ENCODE measurements around the gene LRRC1.
A peak's percentile ranks its signal among the peaks of the same experiment; 100 is the strongest.

Gene LRRC1

DNA sequence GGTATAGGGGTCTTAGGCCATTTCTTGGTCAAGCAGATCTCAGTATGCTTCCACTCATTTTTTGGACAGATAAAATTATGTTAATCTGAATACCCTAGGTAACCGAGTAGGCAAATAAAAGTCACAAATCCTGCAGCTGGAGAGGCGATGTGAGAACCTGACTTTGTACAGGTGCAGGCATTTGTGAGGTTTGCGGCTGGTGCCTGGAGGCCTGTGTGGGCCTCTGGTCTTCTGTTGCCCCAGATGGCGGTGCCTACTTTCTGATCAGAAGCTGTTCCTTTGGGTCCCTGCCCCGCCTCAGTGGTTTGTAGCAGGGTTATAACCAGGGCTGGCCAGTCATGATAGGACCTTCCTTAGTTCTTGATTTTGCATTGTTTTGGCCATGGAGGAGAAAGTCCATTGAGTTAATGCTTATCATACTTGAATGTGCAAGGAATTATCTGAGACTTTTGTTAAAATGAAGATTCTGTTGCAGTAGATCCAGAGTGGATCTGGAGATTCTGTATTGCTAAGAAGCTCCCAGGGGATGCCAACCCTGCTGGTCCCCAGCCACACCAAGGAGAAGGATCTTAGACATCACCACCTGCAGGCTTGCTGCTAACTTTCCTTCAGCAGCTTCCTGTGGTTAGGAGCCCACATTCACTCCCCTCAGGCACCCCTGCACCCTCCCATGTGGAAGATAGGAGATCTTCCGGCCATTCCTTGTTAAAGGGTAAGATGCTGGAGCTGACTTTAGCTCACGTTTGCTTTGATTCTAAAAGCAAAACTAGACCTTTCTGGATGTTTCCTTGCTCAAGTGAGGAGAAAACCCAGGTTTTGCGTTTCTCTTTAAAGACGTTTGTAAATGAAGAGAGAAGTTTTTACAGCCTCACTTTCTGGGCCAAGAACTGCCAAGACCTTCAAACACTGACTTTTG is 50.7 kb downstream of the LRRC1 start:
- DNase-seq (ENCODE audit: low spot score) (no peak), FAIRE-seq (no peak)

DNA sequence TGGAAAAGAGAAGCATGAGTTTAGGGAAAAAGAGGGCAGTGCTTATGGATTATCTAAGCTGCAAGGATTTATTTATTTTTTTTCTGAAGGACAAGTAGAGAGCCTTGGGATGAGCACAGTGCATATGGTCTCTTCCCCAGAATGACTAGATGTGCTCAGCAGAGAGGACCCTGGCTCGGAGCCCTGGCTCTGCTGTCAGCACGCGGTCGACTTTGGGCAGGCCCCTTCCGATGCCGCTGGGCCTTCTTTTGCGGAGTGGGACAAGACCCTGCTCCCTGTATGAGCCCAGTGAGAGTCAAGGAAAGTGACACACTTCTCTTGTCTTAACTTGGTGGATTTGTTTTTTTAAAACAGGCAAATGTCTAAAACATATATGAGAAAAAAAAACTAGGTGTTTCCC is 51.4 kb downstream of the LRRC1 start:
- FAIRE-seq, result no peak
- DNase-seq (ENCODE audit: low spot score), result no peak

DNA sequence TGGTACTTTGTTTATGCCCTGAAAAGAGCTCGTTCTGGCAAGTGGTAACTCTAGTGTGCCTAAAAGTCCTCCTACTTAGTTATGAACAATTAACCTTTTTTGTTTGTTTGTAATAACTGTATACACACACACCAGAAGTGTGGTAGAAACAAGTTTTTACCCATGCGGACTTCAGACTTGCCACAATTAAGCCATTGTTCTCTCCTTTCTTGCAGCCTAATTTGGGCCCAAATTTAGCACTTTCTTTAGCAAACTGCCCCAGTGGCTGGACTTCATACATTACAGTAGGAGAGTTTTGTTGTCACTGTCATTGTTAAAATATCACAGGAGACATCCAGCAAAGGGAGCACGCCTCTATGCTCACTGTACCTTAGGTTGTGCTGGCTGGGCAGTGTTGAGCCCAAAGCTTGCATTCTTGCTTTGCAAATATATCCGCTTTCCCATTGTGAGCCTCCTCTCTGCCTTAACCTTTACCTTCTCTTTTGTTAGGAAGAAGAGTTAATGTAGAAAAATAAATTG is 53.0 kb downstream of the LRRC1 start:
- DNase-seq (ENCODE audit: low spot score) (no peak), FAIRE-seq (no peak)

DNA sequence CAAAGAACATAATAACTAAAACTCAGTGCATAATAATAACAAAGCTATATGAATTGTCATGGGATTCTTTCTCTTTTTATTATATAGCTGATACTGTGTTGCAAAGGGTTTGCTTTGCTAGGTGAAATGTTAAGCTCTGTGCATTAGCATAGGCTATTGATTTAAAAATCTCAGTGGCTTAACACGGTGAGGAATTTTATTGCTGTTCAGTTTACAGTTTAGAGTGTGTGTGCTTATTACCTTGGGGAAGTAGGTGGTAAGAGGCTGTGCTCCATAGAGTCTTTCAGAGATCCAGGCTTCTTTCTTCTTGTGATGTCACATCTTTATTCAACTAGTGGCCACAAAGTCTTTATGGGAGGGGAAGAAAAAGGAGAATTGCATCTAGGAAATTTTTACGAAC is 55.7 kb downstream of the LRRC1 start:
- FAIRE-seq (no peak), DNase-seq (ENCODE audit: low spot score) (no peak)

DNA sequence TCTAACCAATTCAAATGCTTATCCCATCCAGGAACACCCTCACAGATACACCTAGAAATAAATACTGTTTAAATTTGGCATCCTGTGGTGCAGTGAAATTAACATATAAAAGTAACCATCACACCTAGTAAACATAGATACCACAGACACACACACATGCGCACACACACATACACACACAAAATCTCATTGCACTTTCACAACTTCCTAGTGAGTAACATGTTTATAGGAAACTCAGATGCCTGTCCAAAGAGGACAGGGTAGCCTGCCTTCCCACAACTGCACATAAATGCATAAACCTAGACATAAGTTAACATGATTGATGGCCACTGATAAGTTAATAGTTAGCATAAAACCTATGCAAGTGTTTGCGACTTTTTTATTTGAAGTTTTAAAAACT is 56.8 kb downstream of the LRRC1 start:
- no peak for FAIRE-seq
- DNase-seq (ENCODE audit: low spot score), result no peak

DNA sequence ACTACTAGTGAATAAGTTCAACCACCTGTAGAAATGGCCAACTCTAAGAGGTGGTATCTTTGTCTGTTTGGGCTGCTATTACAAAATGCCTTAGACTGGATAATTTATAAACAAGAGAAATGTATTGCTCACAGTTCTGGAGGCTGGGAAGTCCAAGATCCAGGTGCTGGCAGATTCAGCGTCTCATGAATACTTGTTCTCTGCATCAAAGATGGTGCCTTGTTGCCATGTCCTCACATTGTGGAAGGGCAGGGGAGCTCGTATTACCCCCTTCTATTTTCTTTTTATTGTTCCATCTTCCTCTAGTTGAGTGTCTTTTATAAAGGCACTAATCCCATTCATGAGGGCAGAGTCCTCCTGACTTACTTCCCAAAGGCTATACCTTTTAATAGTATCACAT is 58.0 kb downstream of the LRRC1 start:
- FAIRE-seq, result no peak
- DNase-seq (ENCODE audit: low spot score), result no peak

DNA sequence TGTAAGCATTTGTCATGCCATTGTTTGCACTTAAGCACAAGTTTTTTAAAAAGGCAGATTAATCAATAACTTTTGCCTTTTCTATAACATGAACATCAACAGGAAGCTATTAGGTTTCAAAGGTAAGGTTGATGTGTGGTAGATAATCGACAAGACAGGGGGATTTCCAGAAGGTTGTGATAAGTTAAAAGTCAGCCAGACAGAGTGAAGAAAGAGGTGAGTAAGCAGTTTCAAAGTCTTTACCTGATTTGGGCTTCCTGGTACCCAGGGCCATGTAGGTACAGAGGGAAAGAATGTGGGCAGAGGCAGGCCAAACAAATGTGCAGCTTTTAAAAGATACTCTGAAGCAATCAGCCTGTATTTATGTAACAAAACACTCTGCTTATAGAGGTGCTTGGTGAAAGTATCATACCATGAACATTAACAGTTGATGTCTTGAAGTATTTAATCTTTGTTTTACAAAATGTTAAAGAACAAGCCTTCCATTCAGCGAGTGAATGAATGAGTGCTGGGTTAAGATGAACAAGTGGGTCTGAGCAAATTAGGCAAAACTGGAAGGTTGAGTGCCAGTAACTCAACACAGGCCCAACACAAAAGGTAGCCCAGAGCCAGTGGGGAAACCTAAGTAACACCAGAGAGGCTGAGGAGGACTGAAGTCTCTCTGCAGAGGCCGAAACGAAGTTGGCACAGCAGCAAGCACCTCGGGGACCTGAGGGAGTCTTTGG is 60.2 kb downstream of the LRRC1 start:
- FAIRE-seq, result peak; percentile 41
- DNase-seq (ENCODE audit: low spot score), result no peak

DNA sequence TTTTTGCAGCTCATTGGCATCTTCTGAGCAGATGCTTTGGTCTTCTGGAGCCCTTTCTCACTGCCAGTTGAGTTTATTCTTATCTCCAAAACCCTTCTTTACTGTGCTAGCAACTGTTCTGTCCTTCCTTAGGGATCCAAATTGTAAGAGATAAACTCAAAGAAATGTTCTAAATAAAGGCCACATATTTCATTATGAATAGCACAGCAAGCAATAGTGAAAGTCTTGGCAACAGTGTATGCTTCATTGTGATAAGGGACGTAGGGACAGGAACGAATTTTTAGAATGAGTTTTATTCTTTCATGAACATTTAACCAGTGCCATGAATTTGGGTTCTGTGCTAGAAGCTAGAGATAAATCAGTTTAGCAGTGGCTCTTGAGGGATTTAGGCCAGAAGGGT is 61.1 kb downstream of the LRRC1 start:
- FAIRE-seq (no peak), DNase-seq (ENCODE audit: low spot score) (no peak)

DNA sequence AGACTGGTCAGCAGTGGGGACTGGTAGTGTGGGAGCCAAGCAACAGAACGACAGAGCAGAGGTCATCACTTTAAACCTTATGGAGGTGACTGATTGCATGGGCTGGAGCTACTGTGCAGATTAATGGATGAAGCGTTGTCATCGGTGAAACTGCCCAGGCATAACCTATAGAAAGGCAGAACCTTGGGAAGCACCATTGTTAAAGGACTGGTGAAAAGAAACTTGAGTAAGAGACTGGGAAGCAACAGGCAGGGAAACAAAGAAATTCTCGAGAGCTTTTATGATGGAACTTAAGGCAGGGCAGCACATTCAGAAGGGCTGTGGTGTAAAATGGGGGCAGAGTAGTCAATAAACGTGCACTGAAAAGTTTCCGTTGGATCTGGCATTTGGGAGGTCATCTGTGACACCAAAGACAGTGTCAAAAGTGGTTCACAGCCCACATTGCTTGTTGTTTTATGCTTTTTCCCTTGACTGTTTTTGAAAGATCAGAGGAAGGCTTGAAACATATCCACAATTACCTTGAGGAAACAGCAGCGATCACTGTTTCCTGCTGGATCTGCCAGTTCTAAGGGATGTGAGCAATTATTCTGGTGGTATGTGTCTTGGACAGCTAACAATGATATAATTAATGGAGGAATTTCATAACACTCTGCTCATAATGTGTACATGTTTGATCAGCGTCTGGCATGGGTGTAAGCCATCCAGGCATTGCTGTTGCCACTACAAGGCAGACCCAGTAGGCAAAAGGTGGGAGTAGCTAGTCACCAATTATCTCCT is 62.7 kb downstream of the LRRC1 start:
- no peak for FAIRE-seq
- no peak for DNase-seq (ENCODE audit: low spot score)

DNA sequence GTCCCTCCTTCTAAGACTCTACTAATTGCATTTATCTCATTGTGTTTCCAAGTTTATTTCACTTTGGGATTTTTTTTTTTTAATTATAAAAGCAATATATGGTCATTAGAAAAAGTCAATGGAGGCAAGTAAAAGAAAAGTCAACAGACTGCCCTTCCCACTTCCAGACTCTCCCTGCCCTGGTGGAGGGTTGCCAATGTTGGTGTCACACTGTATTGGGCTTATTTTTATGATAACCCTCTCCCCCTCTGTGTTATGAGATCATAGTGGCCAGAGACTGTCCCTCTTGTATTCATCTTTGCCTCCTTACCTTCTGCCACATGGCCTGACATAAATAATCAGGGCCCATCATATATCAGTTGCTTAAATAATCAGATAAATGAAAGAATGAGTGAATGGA is 63.4 kb downstream of the LRRC1 start:
- DNase-seq (ENCODE audit: low spot score), result no peak
- no peak for FAIRE-seq

DNA sequence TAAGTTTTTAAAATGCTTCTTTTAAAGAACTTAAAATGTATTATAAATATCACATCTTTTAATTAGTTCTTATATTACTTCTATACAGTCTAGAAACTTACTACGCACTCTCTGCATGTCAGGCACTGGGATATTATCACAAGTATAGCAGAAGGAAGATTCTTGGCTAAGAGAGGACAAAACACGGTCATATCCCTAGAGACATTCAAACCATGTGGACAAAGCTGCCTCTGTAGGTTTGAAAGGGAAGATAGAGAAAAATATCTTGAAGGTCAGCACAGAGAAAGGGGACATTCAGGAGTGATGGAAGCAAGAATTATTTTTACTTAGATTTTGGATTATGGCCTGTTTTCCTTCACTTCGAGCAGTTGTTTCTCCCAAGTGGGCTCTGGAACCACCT is 64.1 kb downstream of the LRRC1 start:
- DNase-seq (ENCODE audit: low spot score) (no peak), FAIRE-seq (no peak)

DNA sequence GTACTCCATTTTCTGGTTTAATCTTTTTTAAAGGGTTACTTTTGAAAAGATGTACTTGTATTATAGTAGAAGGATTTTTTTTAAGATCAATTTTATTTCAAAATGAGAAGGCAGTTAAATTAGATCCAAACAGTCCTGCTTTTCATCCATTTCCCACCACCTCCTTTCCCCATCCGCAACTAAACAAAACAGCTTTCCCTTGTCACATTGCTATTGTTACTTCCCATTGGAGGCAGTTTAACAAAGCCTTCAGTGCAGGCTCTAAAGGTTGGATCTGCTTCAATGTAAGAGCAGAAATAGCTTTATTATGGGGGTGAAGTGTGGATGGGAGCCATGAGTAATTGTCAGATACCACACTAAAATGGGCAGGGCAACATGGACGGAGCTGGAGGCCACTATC is 65.7 kb downstream of the LRRC1 start:
- DNase-seq (ENCODE audit: low spot score), result no peak
- no peak for FAIRE-seq

DNA sequence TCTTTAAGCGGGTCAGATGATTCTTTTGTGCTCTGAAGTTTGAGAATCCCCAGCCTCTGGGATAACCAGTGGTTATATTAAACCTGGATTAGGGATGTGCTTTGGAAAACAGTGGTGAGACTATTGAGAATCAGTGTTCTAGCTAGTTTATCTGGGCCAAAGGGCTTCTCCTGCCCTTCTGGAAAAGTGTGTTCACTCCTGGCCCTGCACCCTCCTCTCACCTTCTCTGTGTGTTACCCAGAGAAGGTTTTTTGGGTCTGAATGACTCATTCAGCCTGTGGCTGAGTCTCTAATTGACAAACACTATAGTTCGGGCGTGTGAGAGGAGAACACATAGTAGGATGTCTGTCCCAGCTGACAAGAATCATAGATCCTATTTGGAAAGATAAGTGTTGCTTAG is 66.7 kb downstream of the LRRC1 start:
- DNase-seq (ENCODE audit: low spot score) (no peak), FAIRE-seq (no peak)

DNA sequence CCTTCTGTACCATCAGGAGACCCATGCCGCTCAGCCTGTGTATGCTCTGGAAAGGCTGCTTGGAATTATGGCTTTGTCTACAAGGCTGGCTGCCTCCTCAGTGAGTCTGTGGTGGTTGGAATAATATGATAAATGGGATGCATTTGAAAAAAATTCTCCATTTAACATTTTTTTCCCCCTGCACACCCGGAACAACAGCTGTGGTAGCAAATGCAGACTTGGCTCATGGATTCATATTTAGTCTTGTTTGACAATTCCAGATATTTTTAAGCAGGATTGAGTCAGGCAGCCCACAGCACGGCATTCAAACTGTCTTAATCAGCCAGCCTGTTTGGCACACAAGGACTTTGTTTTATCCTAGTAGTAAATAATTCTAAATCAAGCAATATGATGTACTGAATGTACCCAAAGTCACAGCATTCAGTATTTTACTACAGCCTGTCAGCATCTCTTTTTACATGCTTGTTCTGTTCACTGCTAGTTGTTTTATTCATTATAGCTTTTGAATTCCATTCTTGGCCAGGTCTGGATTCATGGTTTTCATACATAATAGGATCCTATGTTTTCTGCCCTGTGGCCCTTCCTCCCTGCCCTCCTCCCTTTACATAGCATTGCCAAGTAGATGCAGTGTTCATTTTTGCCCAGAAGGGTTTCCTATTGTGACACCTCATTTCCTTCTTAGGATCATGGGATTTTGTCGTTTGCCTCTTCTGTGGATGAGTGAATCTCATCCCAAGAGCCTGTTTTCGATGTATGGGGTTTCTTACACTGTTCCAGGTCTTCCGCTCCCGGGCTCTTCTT is 68.1 kb downstream of the LRRC1 start:
- DNase-seq (ENCODE audit: low spot score), result no peak
- FAIRE-seq, result no peak

DNA sequence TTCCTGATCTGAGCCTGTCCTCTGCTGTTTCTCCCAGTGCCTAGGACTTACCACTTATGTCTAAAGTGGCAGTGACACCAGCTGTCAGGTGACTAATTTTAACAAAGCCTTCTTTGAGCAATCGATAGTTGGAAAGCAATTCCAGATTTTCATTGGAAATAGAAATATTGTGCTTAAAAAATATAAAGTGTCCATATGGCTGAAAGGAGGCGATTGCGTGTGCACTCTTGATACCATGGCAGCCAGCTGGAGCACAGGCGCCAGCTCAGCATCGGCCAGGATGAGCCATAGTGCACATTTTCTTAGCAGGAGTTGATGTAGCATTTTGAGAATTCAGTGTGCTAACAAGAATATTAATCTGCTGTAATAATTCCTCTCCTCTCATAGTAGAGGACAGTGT is 70.0 kb downstream of the LRRC1 start:
- FAIRE-seq (no peak), DNase-seq (ENCODE audit: low spot score) (no peak)

DNA sequence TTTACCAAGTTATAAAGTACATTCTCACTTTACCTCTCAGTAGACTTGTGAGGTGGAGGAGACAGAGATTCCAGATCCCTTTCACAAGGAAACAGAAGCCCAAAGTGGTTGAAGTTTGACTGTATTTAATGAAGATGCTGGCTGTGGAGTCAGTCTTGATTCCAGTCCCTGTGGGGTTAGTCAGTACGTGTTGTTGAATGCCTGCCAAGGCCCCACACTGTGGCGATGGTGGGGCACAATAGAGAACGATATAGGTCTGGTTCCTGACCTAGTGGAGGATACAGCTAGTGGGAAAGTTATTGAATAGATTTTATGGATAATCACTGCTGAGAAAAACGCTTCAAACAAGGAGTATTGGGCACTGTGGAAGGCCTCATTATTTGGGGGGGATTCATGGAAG is 71.4 kb downstream of the LRRC1 start:
- DNase-seq (ENCODE audit: low spot score), result no peak
- FAIRE-seq, result no peak

DNA sequence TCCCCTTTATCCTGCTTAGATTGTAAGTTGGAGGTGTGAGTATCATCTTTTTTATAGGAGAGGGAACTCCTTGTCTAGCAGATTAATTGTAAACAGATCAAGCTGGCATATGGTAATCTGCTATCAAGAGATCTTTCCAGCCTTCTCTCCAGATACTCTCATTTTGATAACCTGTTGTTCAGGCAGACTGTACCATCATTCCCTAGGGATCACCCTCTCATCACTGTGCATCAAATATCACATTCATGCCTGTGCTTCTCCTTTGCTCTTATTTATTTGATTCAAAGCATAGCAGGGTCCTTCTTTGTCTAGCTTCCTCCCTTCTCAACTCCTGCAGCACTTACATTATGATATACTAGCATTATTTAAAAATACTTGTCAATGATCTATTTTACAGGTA is 73.8 kb downstream of the LRRC1 start:
- FAIRE-seq, result no peak

DNA sequence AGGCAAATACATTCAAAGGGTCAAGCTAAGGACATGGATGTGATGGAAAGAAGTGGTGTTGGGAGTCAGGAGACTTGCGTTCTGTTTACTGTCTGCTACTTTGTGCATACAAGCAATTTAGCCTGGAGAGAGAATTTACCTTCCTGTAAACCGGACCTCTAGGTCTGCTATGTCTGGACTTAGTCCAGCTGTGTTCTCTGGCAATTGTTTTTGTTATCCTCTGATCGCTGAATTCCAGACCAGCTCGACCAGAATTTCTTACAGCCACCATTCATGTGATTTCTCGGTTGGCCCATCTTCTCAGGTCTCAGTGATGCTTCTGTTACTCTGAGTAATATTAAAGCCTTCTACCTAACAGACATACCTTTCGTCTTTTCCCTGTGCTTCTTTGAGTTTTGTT is 75.2 kb downstream of the LRRC1 start:
- FAIRE-seq (no peak), DNase-seq (ENCODE audit: low spot score) (no peak)

More for the DNA sequence above, 73.8 kb downstream of the LRRC1 start:
- no peak for DNase-seq (ENCODE audit: low spot score)

DNA sequence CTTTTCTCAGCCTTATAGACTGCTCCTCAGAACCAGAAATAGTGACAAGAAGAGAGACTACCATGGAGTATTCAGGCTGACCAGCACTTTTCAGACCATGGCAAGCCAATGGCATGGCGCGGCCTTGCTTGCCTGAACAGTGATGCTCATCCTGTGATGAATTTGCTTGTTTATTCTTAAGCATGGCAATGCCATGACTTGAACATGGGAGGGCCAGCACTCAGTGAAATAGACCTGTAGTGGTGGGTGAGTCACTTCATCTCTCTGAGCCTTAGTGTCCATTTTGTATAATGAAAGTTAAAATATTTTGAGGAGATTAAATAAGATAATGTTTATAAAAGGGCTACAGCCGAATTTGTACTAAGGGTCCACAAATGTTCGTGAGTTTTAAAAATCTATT is 79.1 kb downstream of the LRRC1 start:
- DNase-seq (ENCODE audit: low spot score) (no peak), FAIRE-seq (no peak)

DNA sequence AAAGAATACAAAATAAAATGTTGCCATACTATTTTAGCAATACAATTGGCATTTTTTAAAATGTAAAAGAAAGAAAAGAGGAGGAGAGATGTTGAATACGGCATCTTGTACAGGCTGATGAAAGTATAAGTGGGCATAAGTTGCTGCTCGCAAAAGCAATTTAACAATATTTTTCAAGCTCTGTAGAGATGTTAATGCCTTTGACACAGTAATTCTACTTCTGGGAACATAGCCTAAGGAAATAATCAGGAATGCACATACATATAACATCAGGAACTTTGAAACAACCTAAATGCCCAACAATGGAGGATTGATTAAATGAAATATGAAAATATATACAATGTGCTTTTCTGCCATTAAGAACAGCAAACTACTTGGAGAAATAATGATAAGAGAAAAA is 80.2 kb downstream of the LRRC1 start:
- DNase-seq (ENCODE audit: low spot score) (no peak), FAIRE-seq (no peak)

DNA sequence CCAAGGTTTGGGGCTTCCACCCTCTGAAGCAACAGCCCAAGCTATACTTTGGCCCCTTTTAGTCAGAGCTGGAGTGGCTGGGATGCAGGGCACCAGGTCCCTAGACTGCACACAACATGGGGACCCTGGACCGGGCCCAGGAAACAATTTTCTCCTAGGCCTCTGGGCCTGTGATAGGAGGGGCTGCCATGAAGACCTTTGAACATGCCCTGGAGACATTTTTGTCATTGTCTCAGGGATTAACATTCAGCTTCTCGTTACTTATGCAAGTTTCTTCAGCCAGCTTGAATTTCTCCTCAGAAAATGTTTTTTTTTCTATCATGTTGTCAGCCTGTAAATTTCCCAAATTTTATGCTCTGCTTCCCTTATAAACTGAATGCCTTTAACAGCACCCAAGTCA is 82.3 kb downstream of the LRRC1 start:
- no peak for DNase-seq (ENCODE audit: low spot score)
- no peak for FAIRE-seq
